ENCODE measurements around the gene C19orf81. TPM values are rescaled to one million over a fixed set of nuclear protein-coding genes. Genes with fewer than 3 reads are reported as not detected.

The C19orf81 gene
- total and polyA plus RNA-seq, 7 experiments from 2014 or later: 0.98 to 1.0 TPM; not detected in 5

DNA sequence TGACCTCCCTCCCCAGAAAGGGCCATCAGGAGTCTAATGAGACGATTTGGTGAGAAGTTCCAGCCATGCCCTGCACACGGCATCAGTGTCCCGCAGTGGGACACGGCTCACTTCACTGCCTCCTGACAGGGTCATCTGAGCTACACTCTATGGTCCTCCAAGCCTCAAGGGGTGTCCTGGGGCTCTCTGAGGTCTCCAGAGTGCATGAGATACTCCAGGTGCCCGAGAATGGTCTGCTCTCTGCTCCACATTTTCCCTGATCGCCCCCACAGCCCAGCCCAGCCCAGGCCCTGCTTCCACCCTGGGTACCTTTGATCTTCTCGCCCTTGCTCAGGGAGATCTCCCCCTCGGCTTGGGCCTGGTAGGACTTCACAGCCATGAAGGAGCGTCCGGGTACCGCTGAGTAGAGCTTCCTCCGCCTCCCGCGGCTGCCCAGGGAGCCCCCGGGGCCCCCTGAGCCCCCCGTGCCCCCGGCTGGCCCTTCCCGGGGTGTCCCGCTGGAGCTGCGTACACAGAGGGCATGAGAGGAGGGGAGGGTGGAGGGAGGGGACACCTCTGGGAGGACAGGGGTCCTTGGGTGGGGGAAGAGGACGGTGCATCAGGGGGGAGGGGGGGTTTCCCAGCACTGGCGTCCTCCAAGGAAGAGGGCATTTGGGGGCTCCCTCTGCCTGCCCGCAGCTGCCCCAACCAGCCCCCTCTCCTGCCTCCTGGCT is 53.1 kb downstream of the C19orf81 start:
- H3K4me1 Mint-ChIP-seq: peaks cover 0 to 2% (median 0%) of the 10 kb centered on the region in 7 donors
- Histone ChIP-seq H3K4me1 (ENCODE audit: control insufficient read depth in 2 of 2, insufficient read depth in 2 of 2, low read length in 2 of 2) (no peaks in the 10 kb centered on the region), H3K4me3 (ENCODE audit: low read length) (no peak overlapping the region), H3K27ac (ENCODE audit: low read depth, low read length) (no peak overlapping the region), H3K27me3 (ENCODE audit: control insufficient read depth in 2 of 2, insufficient read depth in 2 of 2, low read length in 2 of 2) (no peaks in the 10 kb centered on the region), H3K36me3 (ENCODE audit: control insufficient read depth in 2 of 3, insufficient read depth in 3 of 3, low read length in 3 of 3) (no peaks in the 10 kb centered on the region), H3K9me3 (ENCODE audit: control insufficient read depth in 2 of 3, low read length in 3 of 3) (no peaks in the 10 kb centered on the region)
- peaks cover 23 to 67% (median 53%) of the 10 kb centered on the region in 5 donors for H3K27me3 Mint-ChIP-seq
- ATAC-seq (no peak), DNase-seq (no peak)
- intact Hi-C loops (cut with micrococcal nuclease): no loop called here
- peaks cover 0 to 5% (median 0%) of the 10 kb centered on the region in 11 donors for H3K9me3 Mint-ChIP-seq
- no peak overlapping the region for H3K27ac Mint-ChIP-seq
- H3K4me3 Mint-ChIP-seq: no peak overlapping the region
- ChIA-PET POLR2A (no interaction called here), CTCF (no interaction called here)
- H3K36me3 Mint-ChIP-seq: peaks cover 0 to 5% (median 0%) of the 10 kb centered on the region in 5 donors

- Mint-ChIP-seq H3K36me3 (peaks cover 0 to 5% (median 0%) of the 10 kb centered on the region in 5 donors), H3K9me3 (peaks cover 0 to 5% (median 0%) of the 10 kb centered on the region in 11 donors), H3K27ac (no peak overlapping the region), H3K4me1 (peaks cover 0 to 2% (median 0%) of the 10 kb centered on the region in 7 donors), H3K4me3 (no peak overlapping the region), H3K27me3 (peaks cover 21 to 62% (median 44%) of the 10 kb centered on the region in 5 donors)
- Histone ChIP-seq H3K9me3 (ENCODE audit: control insufficient read depth in 2 of 3, low read length in 3 of 3) (no peaks in the 10 kb centered on the region), H3K4me3 (ENCODE audit: low read length) (no peak overlapping the region), H3K36me3 (ENCODE audit: control insufficient read depth in 2 of 3, insufficient read depth in 3 of 3, low read length in 3 of 3) (no peaks in the 10 kb centered on the region), H3K27me3 (ENCODE audit: control insufficient read depth in 2 of 2, insufficient read depth in 2 of 2, low read length in 2 of 2) (no peaks in the 10 kb centered on the region), H3K4me1 (ENCODE audit: control insufficient read depth in 2 of 2, insufficient read depth in 2 of 2, low read length in 2 of 2) (no peaks in the 10 kb centered on the region), H3K27ac (ENCODE audit: low read depth, low read length) (no peak overlapping the region)
- ATAC-seq (no peak), DNase-seq (no peak)
- ChIA-PET POLR2A (no interaction called here), CTCF (no interaction called here)
- intact Hi-C loops (cut with micrococcal nuclease): no loop called here
Observed at GRCh38 chr19:50702871-50703829, 53.9 kb downstream of the C19orf81 start.

DNA sequence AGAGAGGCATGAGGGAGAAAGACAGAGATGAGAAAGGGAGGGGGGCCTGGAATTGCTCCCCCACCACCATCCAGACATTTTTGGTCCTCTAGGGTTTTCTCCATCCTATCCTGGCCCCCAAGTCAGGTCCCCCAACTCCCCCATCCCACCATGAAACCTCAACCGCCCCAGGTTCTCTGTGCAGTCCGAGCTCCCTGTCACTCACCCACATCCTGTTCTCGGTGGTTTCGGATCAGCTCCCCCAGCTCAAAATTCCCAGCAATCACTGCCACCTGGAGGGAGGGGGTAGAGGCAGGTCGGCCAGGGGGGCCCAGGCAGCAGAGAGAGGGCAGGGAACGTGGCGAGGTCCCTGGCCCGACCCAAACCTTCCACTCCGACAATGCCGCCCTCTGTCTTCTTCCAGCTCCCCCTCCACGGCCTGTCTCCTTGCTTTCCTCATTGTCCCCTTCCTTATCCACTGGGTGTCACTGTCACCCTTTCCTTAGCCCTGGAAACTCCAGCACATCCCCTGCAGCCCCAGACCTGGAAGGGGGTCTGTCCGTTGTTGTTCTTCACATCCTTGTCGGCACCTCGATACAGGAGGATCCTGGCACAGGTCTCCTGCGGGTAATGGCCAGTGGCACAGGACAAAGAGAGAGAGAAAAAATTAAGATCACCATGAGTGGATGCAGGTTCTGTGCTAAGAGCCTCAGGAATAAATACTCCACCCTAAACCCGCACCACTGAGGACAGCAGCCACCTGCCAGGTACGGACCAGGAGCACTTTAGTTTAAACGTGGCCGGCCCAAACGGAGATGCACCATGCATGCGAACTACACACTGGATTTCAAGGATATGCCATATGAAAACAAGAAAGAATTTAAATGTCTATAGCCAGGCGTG is 54.9 kb downstream of the C19orf81 start:
- no peak for ATAC-seq
- intact Hi-C loops (cut with micrococcal nuclease): no loop called here

GRCh38 chr19:50705422-50706019 is 56.3 kb downstream of the C19orf81 start:
- no peak overlapping the region for H3K4me3 ChIP-seq (ENCODE audit: low read length)
- Mint-ChIP-seq H3K27ac (no peak overlapping the region), H3K36me3 (no peaks in the 10 kb centered on the region), H3K27me3 (peaks cover 21 to 46% (median 30%) of the 10 kb centered on the region in 5 donors), H3K9me3 (peaks cover 0 to 4% (median 0%) of the 10 kb centered on the region in 11 donors), H3K4me1 (peaks cover 0 to 2% (median 0%) of the 10 kb centered on the region in 7 donors), H3K4me3 (no peak overlapping the region)
- ChIA-PET CTCF (interaction anchor here (0.6 to 1.3 kb wide), 2 partner anchors 9 to 76 kb away, joined by 3 read pairs; no protein-coding TSS in a partner anchor), POLR2A (no interaction called here)
- H3K27ac ChIP-seq (ENCODE audit: low read depth, low read length): no peak overlapping the region
- H3K4me1 ChIP-seq (ENCODE audit: control insufficient read depth in 2 of 2, insufficient read depth in 2 of 2, low read length in 2 of 2): no peaks in the 10 kb centered on the region
- ATAC-seq: peak; percentile 67
- no peaks in the 10 kb centered on the region for H3K36me3 ChIP-seq (ENCODE audit: control insufficient read depth in 2 of 3, insufficient read depth in 3 of 3, low read length in 3 of 3)
- no peaks in the 10 kb centered on the region for H3K9me3 ChIP-seq (ENCODE audit: control insufficient read depth in 2 of 3, low read length in 3 of 3)
- intact Hi-C loops (cut with micrococcal nuclease): loop anchor here (1.0 kb wide), 1 partner anchor 78 kb away; no protein-coding TSS in a partner anchor
- peak in 2 of 9 donors; percentile 20 to 34 for DNase-seq
- no peaks in the 10 kb centered on the region for H3K27me3 ChIP-seq (ENCODE audit: control insufficient read depth in 2 of 2, insufficient read depth in 2 of 2, low read length in 2 of 2)

More for the DNA sequence above, 54.9 kb downstream of the C19orf81 start:
- no peaks in the 10 kb centered on the region for H3K4me1 ChIP-seq (ENCODE audit: control insufficient read depth in 2 of 2, insufficient read depth in 2 of 2, low read length in 2 of 2)
- no peaks in the 10 kb centered on the region for H3K9me3 ChIP-seq (ENCODE audit: control insufficient read depth in 2 of 3, low read length in 3 of 3)
- Mint-ChIP-seq H3K27ac (no peak overlapping the region), H3K4me1 (peaks cover 0 to 2% (median 0%) of the 10 kb centered on the region in 7 donors), H3K4me3 (no peak overlapping the region), H3K9me3 (peaks cover 0 to 5% (median 0%) of the 10 kb centered on the region in 11 donors), H3K27me3 (peaks cover 21 to 54% (median 34%) of the 10 kb centered on the region in 5 donors), H3K36me3 (peaks cover 0 to 3% (median 0%) of the 10 kb centered on the region in 5 donors)
- POLR2A ChIA-PET: no interaction called here
- H3K36me3 ChIP-seq (ENCODE audit: control insufficient read depth in 2 of 3, insufficient read depth in 3 of 3, low read length in 3 of 3): no peaks in the 10 kb centered on the region
- H3K27ac ChIP-seq (ENCODE audit: low read depth, low read length): no peak overlapping the region
- no peaks in the 10 kb centered on the region for H3K27me3 ChIP-seq (ENCODE audit: control insufficient read depth in 2 of 2, insufficient read depth in 2 of 2, low read length in 2 of 2)
- CTCF ChIA-PET: no interaction called here
- no peak overlapping the region for H3K4me3 ChIP-seq (ENCODE audit: low read length)
- DNase-seq: no peak

DNA sequence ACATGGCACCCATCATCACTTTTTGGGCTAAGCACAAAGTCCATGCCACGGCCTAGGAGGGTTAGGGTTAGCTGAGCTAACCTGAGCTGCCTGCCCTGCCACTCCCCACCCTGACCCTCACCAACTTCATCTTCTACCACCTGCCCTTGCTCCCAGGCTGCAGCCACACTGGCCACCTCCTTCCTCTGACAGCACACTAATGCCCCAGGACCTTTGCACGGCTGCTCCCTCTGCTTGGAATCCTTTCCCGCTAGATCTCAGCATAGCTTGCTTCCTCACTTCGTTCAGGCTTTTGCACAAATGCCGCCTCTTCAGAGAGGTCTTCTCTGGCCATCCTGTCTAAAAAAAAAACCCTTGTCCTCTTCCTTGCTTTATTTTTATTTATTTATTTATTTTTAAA is 57.1 kb downstream of the C19orf81 start:
- ATAC-seq: no peak
- no peak overlapping the region for H3K4me3 Mint-ChIP-seq
- no peak for DNase-seq
- no peak overlapping the region for H3K4me3 ChIP-seq (ENCODE audit: low read length)
- H3K4me1 ChIP-seq (ENCODE audit: control insufficient read depth in 2 of 2, insufficient read depth in 2 of 2, low read length in 2 of 2): no peaks in the 10 kb centered on the region
- H3K36me3 ChIP-seq (ENCODE audit: control insufficient read depth in 2 of 3, insufficient read depth in 3 of 3, low read length in 3 of 3): no peaks in the 10 kb centered on the region
- H3K36me3 Mint-ChIP-seq: no peaks in the 10 kb centered on the region
- no peaks in the 10 kb centered on the region for H3K27me3 ChIP-seq (ENCODE audit: control insufficient read depth in 2 of 2, insufficient read depth in 2 of 2, low read length in 2 of 2)
- H3K9me3 Mint-ChIP-seq: peaks cover 0 to 4% (median 0%) of the 10 kb centered on the region in 11 donors
- POLR2A ChIA-PET: no interaction called here
- no peak overlapping the region for H3K27ac ChIP-seq (ENCODE audit: low read depth, low read length)
- no peak overlapping the region for H3K27ac Mint-ChIP-seq
- H3K27me3 Mint-ChIP-seq: peaks cover 21 to 51% (median 37%) of the 10 kb centered on the region in 5 donors
- H3K9me3 ChIP-seq (ENCODE audit: control insufficient read depth in 2 of 3, low read length in 3 of 3): no peaks in the 10 kb centered on the region
- H3K4me1 Mint-ChIP-seq: peaks cover 0 to 4% (median 0%) of the 10 kb centered on the region in 7 donors
- CTCF ChIA-PET: no interaction called here
- intact Hi-C loops (cut with micrococcal nuclease): no loop called here

All from naive thymus-derived CD4-positive, alpha-beta T cell (primary cell).